IPS DF 19.7 (cell line): ENCODE data around the gene ZNF770.
A peak's percentile ranks its signal among the peaks of the same experiment; 100 is the strongest.
"Not testable (repeated sequence)": the region's sequence is repeated elsewhere in the genome, so short reads cannot be mapped to it uniquely, and the experiment has no call there.

Experiments
- DNase-seq: peaks from one replicate; pipeline ENCODE4 v3.0.0-alpha.2; 2013; ENCODE audit warnings: low read depth, low spot score

The ZNF770 gene

DNA sequence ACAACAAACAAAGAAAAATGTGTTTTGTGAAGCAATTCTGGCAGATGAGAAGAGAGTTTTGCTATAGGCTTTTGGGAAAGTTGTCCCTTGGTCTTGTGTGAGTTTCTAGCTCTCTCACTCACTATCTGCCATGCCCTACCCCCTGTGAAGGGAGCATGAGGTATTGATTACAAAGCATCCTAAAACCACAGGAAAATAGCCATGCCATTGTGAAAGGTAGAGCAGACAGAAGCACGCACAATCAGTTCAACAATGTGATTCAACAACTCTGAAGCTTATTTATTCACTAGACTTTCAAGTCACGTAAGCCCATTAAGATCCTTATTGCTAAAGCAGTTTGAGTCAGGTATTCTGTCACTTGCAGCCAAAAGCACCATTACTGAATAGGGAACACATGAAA lies 12.0 kb downstream of the ZNF770 start:
- no peak for DNase-seq

DNA sequence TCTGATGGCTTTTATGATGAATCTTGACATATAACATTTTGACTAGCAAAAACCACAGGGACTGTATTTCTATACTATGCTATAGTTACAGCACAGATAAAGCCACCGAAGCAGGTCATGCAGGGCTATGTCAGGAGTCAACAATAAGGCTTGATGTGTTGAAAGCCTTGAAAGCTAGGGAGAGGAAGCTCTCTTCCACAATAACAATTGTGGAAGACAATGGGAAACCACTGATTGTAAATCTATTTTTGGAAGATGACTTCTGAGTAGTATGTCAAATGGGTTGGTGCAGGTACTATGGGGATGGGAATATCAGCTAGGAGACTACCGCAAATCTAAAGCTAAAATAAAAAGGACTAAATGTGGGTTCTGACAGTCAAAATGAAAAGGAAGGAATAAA lies 14.6 kb downstream of the ZNF770 start:
- no peak for DNase-seq

DNA sequence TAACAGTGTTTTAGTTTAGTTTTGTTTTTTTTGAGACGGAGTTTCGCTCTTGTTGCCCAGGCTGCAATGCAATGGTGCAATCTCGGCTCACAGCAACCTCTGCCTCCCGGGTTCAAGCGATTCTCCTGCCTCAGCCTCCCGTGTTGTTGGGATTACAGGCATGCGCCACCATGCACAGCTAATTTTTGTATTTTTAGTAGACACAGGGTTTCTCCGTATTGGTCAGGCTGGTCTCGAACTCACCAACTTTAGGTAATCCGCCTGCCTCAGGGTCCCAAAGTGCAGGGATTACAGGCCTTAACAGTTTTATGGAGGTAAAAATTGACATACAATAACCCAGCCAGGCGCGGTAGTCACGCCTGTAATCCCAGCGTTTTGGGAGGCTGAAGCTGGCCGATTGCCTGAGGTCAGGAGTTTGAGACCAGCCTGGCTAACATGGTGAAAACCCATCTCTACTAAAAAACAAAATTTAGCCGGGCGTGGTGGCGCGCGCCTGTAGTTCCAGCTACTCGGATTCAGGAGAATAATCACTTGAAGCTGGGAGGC lies 17.9 kb downstream of the ZNF770 start:
- DNase-seq: not testable (repeated sequence)

DNA sequence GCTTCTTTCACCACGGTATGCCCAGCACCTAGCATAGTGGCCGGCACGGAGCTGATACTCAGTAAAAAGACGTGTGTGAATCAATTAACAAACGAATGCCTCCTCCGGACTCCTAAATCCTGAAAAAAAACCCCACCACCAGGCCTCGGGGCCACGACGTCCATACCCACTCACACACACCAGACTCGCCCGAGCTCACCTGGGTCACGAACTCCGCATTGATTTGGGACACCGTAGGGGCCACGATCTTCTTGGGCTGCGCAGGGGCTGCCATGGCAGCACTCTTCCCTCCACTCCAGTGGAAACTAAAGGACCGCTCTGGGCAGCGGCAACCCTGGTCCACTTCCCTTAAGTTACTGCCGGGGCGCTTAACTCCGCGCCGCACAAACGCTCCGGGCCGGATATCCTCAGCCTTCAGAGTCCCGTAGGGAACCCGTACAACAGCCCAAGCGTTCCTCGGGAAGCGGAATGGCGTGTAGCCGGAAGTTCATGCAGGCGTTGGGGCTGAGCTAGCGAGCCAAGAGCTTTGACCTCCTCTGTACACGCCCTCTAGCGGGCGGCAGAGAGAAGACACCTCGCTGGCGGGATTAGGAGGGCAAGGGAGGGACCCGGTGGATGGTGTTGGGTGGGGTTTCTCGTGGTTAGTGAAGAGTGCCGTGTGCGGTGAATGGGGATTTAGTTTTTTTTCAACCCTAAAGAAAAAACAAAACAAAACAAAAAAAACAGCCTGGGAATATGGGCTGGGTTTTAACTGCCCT lies 18.6 kb downstream of the ZNF770 start, which contains the start of gene AQR:
Gene AQR (minus strand): TSS at position 403 of the 758 bp plus-strand sequence. CDS start 129 bp downstream, at position 274.
- DNase-seq: peak; percentile 98

DNA sequence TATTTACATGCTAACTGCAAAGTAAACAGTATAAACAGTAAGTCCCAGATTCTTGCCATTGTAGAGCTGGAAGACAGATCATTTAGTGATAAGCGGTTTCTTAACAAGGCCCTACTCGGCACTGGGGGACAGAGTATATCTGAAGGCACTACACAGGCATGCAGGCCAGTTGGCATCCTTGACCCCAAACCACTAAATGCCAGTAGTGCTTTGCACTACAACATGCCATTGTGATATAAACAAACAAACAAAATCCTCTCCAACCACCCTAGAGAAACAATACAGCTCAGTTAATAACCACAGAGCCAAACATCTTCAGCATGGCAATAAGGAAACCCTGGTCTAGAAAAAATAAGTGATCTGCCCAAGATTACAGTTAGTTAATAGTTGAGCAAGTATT lies 23.8 kb downstream of the ZNF770 start:
- no peak for DNase-seq

DNA sequence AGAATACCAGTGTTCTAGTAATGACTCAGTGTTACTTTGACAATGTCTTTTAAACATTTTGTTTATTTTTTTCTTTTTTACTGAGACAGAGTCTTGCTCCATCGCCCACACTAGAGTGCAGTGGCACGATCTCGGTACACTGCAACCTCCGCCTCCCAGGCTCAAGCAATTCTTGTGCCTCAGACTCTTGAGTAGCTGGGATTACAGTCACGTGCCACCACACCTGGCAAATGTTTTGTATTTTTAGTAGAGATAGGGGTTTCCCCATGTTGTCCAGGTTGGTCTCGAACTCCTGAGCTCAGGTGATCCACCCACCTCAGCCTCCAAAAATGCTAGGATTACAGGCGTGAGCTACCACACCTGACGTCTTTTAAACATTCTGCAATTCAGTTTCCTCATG lies 34.2 kb downstream of the ZNF770 start:
- DNase-seq: no peak

DNA sequence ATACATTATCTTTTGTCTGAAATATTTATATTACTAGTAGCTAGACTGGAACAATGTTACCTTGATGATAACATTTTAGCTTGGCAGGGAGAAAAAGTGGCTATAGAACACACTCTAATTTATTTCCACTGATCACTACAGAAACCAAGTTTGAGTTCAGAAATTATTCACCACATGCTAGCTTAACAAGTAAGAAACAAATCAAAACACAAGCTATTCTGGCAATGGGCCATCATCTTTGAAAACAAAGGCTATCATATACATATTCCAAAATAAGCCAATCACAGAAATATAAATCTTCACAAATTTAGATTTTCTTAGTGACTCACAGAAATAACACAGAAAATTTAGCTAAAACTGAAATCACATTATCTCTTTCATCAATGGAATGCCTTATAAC lies 35.6 kb downstream of the ZNF770 start:
- no peak for DNase-seq

DNA sequence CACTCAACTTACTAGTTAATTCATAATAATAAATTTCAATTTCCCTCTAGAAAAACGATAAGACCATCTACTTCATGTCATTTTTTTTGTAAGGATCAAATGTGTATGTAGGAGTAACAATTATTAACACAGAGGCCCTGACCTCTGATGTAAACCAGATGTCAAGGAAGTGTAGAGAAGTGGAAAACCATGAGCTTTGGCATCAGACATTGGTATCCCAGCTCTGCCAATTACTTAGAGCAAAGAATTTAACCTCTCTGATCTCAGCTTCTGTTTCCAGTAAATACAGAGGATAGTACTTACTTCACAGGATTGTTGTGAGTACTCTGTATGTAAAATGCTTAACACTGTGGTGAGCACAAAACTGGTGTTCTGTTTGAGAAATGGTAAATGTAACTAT lies 36.1 kb downstream of the ZNF770 start:
- no peak for DNase-seq

DNA sequence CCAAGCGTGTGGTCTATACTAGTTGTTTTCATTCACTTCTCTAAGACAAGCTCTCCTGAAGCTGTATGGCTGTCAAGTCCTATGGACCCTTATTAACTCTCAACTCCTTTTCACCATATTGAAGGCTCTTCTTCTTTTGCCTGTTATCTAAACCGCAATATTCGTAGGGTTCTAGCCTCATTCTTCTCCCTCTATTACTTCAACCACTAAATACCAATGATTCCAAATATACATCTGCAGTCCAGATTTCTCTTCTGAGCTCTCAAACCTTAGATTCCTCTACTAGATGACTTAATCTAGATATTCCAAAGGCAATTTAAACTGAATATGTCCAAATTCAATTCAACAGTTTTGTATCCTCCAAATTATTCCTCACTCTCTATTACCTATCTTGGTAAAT lies 43.2 kb downstream of the ZNF770 start:
- DNase-seq: no peak

DNA sequence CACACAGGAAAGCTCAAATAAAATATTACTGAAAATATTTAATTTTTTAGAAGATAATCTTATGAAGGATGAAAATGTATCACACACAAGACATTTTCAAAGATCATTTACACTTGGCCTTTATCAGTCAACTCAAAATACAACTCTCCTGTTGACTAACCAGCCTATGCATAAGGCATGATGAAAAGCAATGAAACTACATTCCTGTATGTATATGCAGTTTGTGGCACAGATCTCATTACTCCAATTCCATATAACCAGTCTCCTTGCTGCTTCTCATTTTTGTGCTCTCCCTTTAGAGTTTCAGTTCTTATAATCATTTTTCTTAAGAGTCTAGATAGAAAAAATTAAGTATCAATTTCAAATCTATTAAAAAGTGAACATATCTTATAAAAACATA lies 44.4 kb downstream of the ZNF770 start:
- DNase-seq: no peak

DNA sequence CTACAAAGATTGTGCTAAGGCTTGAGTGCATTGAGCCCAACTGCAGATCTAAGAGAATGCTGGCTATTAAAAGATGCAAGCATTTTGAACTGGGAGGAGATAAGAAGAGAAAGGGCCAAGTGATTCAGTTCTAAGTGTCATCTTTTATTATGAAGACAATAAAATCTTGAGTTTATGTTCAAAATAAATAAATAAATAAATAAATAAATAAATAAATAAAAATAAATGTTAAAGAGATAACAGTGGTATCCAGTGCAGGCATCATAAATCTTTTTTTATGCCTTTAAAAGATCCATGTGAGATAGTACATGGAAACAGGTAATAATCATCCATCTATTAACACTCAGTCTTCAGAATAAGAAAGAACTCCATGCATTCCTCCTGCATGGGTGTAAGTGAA lies 44.8 kb downstream of the ZNF770 start:
- DNase-seq: not testable (repeated sequence)

DNA sequence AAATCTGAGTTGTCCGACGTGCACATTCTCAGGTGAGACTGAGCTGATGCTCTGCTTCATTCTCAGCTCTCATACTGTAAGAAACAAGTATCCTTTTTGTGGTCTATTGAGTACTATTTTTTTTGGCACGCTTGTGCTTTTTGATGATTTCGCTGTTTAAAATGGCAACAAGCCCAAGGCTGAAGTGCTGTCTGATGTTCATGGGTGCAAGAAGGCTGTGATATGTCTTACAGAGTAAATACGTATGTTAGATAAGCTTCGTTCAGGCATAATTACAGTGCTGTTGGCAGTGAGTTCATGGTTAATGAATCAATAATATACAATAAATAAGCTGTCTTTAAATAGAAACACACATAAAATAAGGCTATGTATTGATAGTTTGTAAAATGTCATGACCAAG lies 45.7 kb downstream of the ZNF770 start:
- no peak for DNase-seq

DNA sequence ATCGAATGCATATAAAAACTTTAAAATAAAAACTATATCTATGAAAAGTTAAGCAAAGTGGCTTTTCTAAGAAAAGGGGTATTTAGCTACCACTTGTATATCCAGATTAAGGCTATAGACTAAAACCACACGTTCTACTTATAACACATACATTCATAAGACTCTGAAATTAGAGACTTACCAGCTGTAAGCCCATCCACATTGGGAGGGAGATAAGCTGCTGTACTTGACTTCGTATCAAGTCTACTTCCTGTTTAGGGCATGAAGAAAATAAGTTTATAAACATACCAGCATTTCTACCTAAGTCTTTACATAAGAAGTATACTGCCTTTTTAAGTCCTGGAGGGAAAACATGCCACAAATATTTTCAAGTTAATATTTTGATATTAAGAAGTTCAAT lies 46.3 kb downstream of the ZNF770 start:
- no peak for DNase-seq

DNA sequence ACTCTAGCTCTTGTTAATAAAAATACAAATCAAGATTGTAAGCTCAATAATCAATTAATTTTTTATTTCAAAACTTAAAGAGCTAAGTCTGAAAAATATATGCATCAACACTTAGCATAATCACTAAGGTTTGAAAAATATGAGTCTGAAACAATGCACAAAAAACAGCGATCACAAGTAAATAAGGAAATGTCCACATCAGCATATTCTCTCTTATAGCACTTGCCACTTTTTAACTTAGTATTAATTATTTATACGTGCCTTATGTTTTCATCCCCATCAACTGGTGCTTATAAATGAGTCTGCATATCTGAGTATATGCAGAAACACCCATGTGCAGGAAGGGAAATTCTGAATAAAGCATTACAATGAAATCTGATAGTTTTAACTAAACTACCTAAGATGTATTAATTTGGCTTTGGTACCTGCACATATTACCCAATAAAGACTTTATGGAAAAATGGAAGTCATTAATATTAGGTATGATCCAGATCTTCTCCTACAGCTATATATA lies 46.8 kb downstream of the ZNF770 start:
- no peak for DNase-seq

DNA sequence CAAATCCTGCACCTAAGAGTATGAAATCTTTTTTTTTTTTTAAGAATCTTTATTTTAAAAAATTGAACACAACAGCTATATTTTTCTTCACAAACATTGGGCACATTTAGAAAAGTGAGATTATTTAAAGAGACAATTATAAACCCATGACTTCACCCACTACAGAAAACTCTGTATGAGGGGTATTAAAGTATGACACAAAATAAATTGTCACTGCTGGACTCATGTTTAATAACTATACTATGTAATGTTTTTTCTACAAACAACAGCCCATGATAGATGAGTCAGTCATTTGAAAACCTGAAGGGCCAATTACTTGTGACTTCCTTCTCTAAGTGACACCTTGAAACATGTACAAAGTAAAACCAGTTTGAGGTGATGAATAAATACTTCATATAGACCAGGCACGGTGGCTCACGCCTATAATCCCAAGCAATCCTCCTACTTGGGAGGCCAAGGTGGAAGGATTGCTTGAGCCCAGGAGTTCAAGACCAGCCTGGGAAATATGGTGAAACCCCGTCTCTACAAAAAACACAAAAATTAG lies 54.6 kb downstream of the ZNF770 start:
- DNase-seq: no peak

DNA sequence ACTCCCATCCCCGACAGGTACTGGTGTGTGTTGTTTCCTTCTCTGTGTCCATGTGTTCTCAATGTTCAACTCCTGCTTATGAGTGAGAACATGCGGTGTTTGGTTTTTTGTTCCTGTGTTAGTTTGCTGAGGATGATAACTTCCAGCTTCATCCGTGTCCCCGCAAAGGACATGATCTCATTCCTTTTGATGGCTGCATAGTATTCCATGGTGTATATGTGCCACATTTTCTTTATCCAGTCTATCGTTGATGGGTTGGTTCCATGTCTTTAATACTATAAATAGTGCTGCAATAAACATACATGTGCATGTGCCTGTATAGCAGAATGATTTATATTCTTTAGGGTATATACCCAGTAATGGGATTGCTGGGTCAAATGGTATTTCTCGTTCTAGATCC lies 59.7 kb downstream of the ZNF770 start:
- not testable (repeated sequence) for DNase-seq
